OCI-LY3 (cell line): ENCODE measurements around the gene ZMYND10.

Experiments
- CTCF ChIP-seq: fragments of 200-600, 300-600 bp; sonication (generic); IDR thresholded peaks from 2 replicates; pipeline ENCODE4 v1.5.1; 2014; ENCODE audit warnings: antibody characterized with exemption, low read length, low read depth
- EZH2phosphoT487 ChIP-seq: fragments of 200-600 bp; shearing (Covaris generic); IDR thresholded peaks from 2 replicates; pipeline ENCODE4 v1.6.1; 2018; ENCODE audit warnings: antibody characterized with exemption, mixed run types, low read depth

DNA sequence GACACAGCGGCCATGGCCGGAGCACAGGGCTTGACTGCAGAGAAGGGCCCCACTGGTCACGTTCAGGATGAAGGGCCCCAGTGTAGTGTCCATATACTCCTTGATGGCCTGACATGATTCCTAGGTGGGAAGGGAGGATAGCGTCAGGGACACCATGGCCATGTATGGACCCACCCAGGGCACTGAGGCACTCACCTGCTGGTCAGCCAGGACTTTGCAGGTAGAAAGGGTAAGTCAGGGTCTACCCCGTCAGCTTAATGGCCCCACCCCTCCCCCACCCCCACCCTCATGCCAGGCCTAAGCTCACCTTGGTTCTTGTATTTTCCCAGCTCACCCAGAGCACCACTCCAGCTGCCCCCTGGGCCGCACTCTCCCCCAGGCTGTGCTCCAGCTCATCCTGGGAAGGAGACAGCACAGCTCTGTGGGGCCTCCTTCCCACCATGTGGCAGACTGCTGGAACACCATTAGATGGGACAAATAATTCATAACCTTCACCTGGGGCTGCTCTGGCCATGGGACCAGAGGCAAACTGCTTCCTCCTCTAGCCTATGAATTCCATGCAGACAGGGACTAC is 44.8 kb downstream of the ZMYND10 start:
- no peak for TF ChIP-seq CTCF
- TF ChIP-seq EZH2phosphoT487, result no peak
